Liver (tissue), 9 donors: ENCODE data around the gene ABCB1. TPM values are rescaled to one million over a fixed set of nuclear protein-coding genes. Genes with fewer than 3 reads are reported as not detected.

Experiments
- DNase-seq: peaks from one replicate; pipeline ENCODE4 v3.0.0-alpha.2; 2017; ENCODE audit warnings: low spot score
- H3K27ac ChIP-seq, 2 donors: one replicate each; pipeline ENCODE4 v1.7.0; 2013; ENCODE audit warnings: inconsistent platforms in 2 of 2, low read length in 2 of 2, control low read depth in 1 of 2, low read depth in 1 of 2, mild to moderate bottlenecking in 1 of 2
- H3K27me3 ChIP-seq, 4 donors: one replicate each; pipeline versions ENCODE4 v1.6.1 to v1.7.0; 2013; ENCODE audit warnings: low read length in 3 of 4, inconsistent platforms in 1 of 4, mild to moderate bottlenecking in 1 of 4, moderate library complexity in 1 of 4; ENCODE audit not compliant: control insufficient read depth in 4 of 4, insufficient read depth in 4 of 4
- H3K36me3 ChIP-seq, 4 donors: one replicate each; pipeline versions ENCODE4 v1.6.1 to v1.7.0; 2013; ENCODE audit warnings: low read length in 3 of 4, mild to moderate bottlenecking in 3 of 4, low read depth in 1 of 4, moderate library complexity in 1 of 4; ENCODE audit not compliant: control insufficient read depth in 4 of 4, insufficient read depth in 3 of 4
- H3K4me1 ChIP-seq, 4 donors: one replicate each; pipeline versions ENCODE4 v1.6.1 to v1.7.0; 2013; ENCODE audit warnings: low read length in 3 of 4, mild to moderate bottlenecking in 3 of 4, moderate library complexity in 1 of 4; ENCODE audit not compliant: control insufficient read depth in 4 of 4, insufficient read depth in 4 of 4
- H3K4me3 ChIP-seq, 3 donors: one replicate each; pipeline versions ENCODE4 v1.6.1 to v1.7.0; 2013; ENCODE audit warnings: low read length in 3 of 3, control low read depth in 1 of 3, low read depth in 1 of 3, mild to moderate bottlenecking in 1 of 3
- H3K9ac ChIP-seq, 2 donors: one replicate each; pipeline ENCODE4 v1.7.0; 2013; ENCODE audit warnings: low read length in 2 of 2, mild to moderate bottlenecking in 2 of 2, moderate library complexity in 2 of 2, control low read depth in 1 of 2, low read depth in 1 of 2
- H3K9me3 ChIP-seq, 4 donors: one replicate each; pipeline versions ENCODE4 v1.6.1 to v1.7.0; 2013; ENCODE audit warnings: low read length in 3 of 4; ENCODE audit not compliant: control insufficient read depth in 4 of 4
- EGR1 ChIP-seq, 2 donors: IDR thresholded peaks; 2 replicates each; pipeline ENCODE4 v1.6.1; 2016 to 2018; ENCODE audit warnings: antibody characterized with exemption in 2 of 2, low read depth in 2 of 2
- FOXA1 ChIP-seq: IDR thresholded peaks from 2 replicates; pipeline ENCODE4 v1.6.1; 2016; ENCODE audit warnings: antibody characterized with exemption
- FOXA2 ChIP-seq: IDR thresholded peaks from 2 replicates; pipeline ENCODE4 v1.6.1; 2016; ENCODE audit warnings: antibody characterized with exemption
- GABPA ChIP-seq, 2 donors: IDR thresholded peaks in 1 of 2; conservative IDR thresholded peaks in 1 of 2; 2 replicates each; pipeline ENCODE4 v1.6.1; 2016; ENCODE audit warnings: antibody characterized with exemption in 2 of 2, mild to moderate bottlenecking in 1 of 2, moderate library complexity in 1 of 2
- HNF4A ChIP-seq, 2 donors: conservative IDR thresholded peaks; 2 replicates each; pipeline ENCODE4 v1.6.1; 2016; ENCODE audit warnings: antibody characterized with exemption in 2 of 2, mild to moderate bottlenecking in 2 of 2
- HNF4G ChIP-seq: IDR thresholded peaks from 2 replicates; pipeline ENCODE4 v1.6.1; 2016; ENCODE audit warnings: antibody characterized with exemption
- JUND ChIP-seq, 2 donors: IDR thresholded peaks; 2 replicates each; pipeline ENCODE4 v1.6.1; 2016; ENCODE audit warnings: antibody characterized with exemption in 2 of 2
- NR2F2 ChIP-seq: IDR thresholded peaks from 2 replicates; pipeline ENCODE4 v1.6.1; 2016; ENCODE audit warnings: antibody characterized with exemption
- RAD21 ChIP-seq, 2 donors: IDR thresholded peaks; 2 replicates each; pipeline ENCODE4 v1.6.1; 2016; ENCODE audit warnings: antibody characterized with exemption in 2 of 2, mild to moderate bottlenecking in 2 of 2
- RXRA ChIP-seq, 2 donors: IDR thresholded peaks; 2 replicates each; pipeline ENCODE4 v1.6.1; 2017 to 2018; ENCODE audit warnings: antibody characterized with exemption in 2 of 2, mild to moderate bottlenecking in 1 of 2
- SP1 ChIP-seq: IDR thresholded peaks from 2 replicates; pipeline ENCODE4 v1.6.1; 2018; ENCODE audit warnings: antibody characterized with exemption, mild to moderate bottlenecking
- TAF1 ChIP-seq: conservative IDR thresholded peaks from 2 replicates; pipeline ENCODE4 v1.6.1; 2016; ENCODE audit warnings: antibody characterized with exemption, mild to moderate bottlenecking
- YY1 ChIP-seq: IDR thresholded peaks from 2 replicates; pipeline ENCODE4 v1.6.1; 2016; ENCODE audit warnings: antibody characterized with exemption, mild to moderate bottlenecking
- WGBS: extraction: QIAGEN DNeasy Blood & Tissue Kit; methylation state at CpG from one replicate; pipeline ENCODE4 v1.1.7; 2013; 5-methylcytosine and 5-hydroxymethylcytosine counted together
- polyA plus RNA-seq, 2 donors: library from polyadenylated mRNA; stranded (reverse) in 1 of 2; unstranded in 1 of 2; fragments of 200-250 nt in 1 of 2; fragments of >200 nt in 1 of 2; fragmentation: Nextera tagmentation in 1 of 2; extraction: Ambion mirVana in 1 of 2; gene quantifications; one replicate each; pipeline versions ENCODE4 v1.2.1 to v1.2.3, GENCODE V29; 2013 to 2015
- total RNA-seq, 2 donors: library from RNA; depleted of rRNA; stranded (reverse); fragments of >200 nt; gene quantifications; one replicate each; pipeline ENCODE4 v1.2.3, GENCODE V29; 2014
- TF ChIP-seq, protein P1 (sequence below): IDR thresholded peaks from 2 replicates; pipeline ENCODE4 v1.6.1; 2016; ENCODE audit warnings: antibody characterized with exemption, mild to moderate bottlenecking
- TF ChIP-seq, protein P2 (sequence below): fragments of 150-350 bp; IDR thresholded peaks from 2 replicates; pipeline ENCODE4 v1.5.1; 2017; ENCODE audit warnings: improper control_type of control experiment, low read depth, low read length; ENCODE audit not compliant: missing input control
- TF ChIP-seq, protein P3 (sequence below): IDR thresholded peaks from 2 replicates; pipeline ENCODE4 v1.6.1; 2016; ENCODE audit warnings: antibody characterized with exemption
- TF ChIP-seq, protein P4 (sequence below): IDR thresholded peaks from 2 replicates; pipeline ENCODE4 v1.6.1; 2016; ENCODE audit warnings: antibody characterized with exemption
- TF ChIP-seq, protein P5 (sequence below): IDR thresholded peaks from 2 replicates; pipeline ENCODE4 v1.6.1; 2016; ENCODE audit warnings: antibody characterized with exemption
- donor health status: healthy.
- donor health status: healthy.
- donor health status: healthy.
- donor health status: healthy.
- donor health status: healthy.

Gene ABCB1
- total and polyA plus RNA-seq, 4 donors, result 11.9 to 53.2 (median 21.0) TPM

DNA sequence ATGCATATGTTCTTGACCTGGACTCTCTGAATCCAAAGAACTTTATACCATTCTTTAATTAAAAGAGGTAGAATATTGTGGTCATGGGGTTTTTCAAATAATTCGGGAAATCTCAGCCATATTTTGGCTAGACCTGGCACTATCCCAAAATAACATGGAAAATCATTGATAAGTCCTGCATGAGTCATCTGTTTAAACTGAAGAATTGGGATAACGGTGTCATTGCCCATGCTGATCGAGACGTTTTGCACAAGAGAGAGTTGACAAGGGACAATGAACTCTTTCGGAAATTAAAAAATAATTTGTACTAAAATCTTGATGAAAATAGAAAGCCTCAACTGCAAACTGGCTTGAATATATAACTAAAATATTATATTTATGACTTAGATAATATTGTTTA lies 105.3 kb downstream of the ABCB1 start:
- H3K4me1 ChIP-seq, result peaks cover 17 to 45% (median 29%) of the 10 kb centered on the region in 4 donors
- H3K9ac ChIP-seq, result no peak overlapping the region
- H3K27me3 ChIP-seq, result no peaks in the 10 kb centered on the region
- no peak for DNase-seq
- TF ChIP-seq, protein P1, sequence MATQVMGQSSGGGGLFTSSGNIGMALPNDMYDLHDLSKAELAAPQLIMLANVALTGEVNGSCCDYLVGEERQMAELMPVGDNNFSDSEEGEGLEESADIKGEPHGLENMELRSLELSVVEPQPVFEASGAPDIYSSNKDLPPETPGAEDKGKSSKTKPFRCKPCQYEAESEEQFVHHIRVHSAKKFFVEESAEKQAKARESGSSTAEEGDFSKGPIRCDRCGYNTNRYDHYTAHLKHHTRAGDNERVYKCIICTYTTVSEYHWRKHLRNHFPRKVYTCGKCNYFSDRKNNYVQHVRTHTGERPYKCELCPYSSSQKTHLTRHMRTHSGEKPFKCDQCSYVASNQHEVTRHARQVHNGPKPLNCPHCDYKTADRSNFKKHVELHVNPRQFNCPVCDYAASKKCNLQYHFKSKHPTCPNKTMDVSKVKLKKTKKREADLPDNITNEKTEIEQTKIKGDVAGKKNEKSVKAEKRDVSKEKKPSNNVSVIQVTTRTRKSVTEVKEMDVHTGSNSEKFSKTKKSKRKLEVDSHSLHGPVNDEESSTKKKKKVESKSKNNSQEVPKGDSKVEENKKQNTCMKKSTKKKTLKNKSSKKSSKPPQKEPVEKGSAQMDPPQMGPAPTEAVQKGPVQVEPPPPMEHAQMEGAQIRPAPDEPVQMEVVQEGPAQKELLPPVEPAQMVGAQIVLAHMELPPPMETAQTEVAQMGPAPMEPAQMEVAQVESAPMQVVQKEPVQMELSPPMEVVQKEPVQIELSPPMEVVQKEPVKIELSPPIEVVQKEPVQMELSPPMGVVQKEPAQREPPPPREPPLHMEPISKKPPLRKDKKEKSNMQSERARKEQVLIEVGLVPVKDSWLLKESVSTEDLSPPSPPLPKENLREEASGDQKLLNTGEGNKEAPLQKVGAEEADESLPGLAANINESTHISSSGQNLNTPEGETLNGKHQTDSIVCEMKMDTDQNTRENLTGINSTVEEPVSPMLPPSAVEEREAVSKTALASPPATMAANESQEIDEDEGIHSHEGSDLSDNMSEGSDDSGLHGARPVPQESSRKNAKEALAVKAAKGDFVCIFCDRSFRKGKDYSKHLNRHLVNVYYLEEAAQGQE, result no peak
- TF ChIP-seq, protein P2, sequence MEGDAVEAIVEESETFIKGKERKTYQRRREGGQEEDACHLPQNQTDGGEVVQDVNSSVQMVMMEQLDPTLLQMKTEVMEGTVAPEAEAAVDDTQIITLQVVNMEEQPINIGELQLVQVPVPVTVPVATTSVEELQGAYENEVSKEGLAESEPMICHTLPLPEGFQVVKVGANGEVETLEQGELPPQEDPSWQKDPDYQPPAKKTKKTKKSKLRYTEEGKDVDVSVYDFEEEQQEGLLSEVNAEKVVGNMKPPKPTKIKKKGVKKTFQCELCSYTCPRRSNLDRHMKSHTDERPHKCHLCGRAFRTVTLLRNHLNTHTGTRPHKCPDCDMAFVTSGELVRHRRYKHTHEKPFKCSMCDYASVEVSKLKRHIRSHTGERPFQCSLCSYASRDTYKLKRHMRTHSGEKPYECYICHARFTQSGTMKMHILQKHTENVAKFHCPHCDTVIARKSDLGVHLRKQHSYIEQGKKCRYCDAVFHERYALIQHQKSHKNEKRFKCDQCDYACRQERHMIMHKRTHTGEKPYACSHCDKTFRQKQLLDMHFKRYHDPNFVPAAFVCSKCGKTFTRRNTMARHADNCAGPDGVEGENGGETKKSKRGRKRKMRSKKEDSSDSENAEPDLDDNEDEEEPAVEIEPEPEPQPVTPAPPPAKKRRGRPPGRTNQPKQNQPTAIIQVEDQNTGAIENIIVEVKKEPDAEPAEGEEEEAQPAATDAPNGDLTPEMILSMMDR, result no peak
- peak; percentile 96 to 98 for TF ChIP-seq JUND (IDR thresholded peaks at IDR 0.05)
- TF ChIP-seq NR2F2, result no peak
- peak in 1 of 2 donors; percentile 31 for TF ChIP-seq EGR1 (IDR thresholded peaks at IDR 0.05; ENCODE audit: low read depth in 2 of 2)
- peak; percentile 65 to 81 for TF ChIP-seq HNF4A (conservative IDR thresholded peaks at IDR 0.05)
- no peak for TF ChIP-seq FOXA2
- TF ChIP-seq, protein P3, sequence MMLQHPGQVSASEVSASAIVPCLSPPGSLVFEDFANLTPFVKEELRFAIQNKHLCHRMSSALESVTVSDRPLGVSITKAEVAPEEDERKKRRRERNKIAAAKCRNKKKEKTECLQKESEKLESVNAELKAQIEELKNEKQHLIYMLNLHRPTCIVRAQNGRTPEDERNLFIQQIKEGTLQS, result peak; percentile 92
- TF ChIP-seq FOXA1, result no peak
- TF ChIP-seq YY1, result peak; percentile 48
- TF ChIP-seq HNF4G, result no peak
- no peak for TF ChIP-seq GABPA (IDR thresholded peaks at IDR 0.05 in 1 of 2, conservative IDR thresholded peaks at IDR 0.05 in 1 of 2)
- TF ChIP-seq, protein P4, sequence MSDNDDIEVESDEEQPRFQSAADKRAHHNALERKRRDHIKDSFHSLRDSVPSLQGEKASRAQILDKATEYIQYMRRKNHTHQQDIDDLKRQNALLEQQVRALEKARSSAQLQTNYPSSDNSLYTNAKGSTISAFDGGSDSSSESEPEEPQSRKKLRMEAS, result peak; percentile 28
- TF ChIP-seq, protein P5, sequence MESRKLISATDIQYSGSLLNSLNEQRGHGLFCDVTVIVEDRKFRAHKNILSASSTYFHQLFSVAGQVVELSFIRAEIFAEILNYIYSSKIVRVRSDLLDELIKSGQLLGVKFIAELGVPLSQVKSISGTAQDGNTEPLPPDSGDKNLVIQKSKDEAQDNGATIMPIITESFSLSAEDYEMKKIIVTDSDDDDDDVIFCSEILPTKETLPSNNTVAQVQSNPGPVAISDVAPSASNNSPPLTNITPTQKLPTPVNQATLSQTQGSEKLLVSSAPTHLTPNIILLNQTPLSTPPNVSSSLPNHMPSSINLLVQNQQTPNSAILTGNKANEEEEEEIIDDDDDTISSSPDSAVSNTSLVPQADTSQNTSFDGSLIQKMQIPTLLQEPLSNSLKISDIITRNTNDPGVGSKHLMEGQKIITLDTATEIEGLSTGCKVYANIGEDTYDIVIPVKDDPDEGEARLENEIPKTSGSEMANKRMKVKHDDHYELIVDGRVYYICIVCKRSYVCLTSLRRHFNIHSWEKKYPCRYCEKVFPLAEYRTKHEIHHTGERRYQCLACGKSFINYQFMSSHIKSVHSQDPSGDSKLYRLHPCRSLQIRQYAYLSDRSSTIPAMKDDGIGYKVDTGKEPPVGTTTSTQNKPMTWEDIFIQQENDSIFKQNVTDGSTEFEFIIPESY, result peak; percentile 34
- TF ChIP-seq TAF1, result no peak
- TF ChIP-seq RXRA (IDR thresholded peaks at IDR 0.05), result peak; percentile 91 to 94
- TF ChIP-seq SP1, result peak; percentile 58
- peak in 1 of 2 donors; percentile 27 for TF ChIP-seq RAD21 (IDR thresholded peaks at IDR 0.05)
- H3K4me3 ChIP-seq, result no peak overlapping the region
- no peaks in the 10 kb centered on the region for H3K9me3 ChIP-seq
- peak overlapping the region; percentile 46 to 55 for H3K27ac ChIP-seq
- WGBS, result 29% methylated on average over 5 of the region's 5 CpGs
- H3K36me3 ChIP-seq, result no peaks in the 10 kb centered on the region
